ENCODE results near the gene OLAH. TPM values are rescaled to one million over a fixed set of nuclear protein-coding genes. Genes with fewer than 3 reads are reported as not detected.
A peak's percentile ranks its signal among the peaks of the same experiment; 100 is the strongest.

Gene OLAH
- total and polyA plus RNA-seq, 10 donors, result 0.80 to 17.5 (median 3.5) TPM; not detected in 1

DNA sequence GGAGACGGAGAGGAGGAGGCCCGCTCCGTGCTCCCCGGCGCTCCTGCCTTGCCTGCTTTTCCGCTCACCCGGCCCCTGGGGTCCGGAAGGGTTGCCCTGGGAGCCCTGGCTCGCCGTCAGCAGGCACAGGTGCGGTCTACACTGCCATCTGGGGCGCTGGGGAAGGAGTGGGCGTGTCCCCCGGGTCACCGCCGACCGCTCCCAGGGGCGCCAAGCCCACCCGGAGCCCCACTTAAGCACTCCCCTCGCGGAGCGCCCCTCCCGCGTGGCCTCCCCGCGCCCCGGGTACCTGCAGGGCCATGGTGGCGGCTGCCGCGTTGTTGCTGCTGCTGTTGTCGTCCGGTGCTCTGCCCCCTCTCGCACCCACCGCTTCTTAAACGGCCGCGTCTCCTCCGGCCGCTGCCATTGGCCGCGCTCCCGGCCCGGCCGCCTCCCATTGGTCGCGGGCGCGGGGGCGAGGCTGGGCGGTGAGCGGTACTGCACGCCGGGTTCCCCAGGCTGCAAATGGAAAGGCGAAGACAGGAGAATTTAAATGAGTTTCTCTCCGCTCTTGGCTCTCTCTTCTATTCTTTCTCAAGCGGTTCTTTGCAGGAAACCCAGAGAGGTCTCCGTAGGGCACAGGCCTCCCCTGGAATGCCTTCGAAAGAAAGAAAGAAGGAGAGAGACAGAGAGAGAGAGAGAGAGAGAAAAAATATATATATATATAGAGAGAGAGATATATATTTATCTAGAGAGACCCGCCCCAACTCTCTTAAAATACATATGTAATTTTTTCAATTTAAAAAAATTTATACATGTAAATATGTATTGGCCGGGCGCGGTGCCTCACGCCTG lies 44.9 kb downstream of the OLAH start, which contains the start of gene ACBD7:
Gene ACBD7, minus strand, starts transcription at position 349 of the 834 bp plus-strand sequence. Its CDS starts 48 bp downstream, at position 301.
- peaks cover 10 to 30% (median 13%) of the 10 kb centered on the region in 6 donors for H3K4me1 ChIP-seq
- intact Hi-C loops (cut with DNase I; ENCODE audit: low total_unique reads), result no loop called here
- WGBS, 5 donors, result 6 to 9% (median 7%) methylated on average over 44 to 63 of the region's 63 CpGs
- no peaks in the 10 kb centered on the region for H3K36me3 ChIP-seq
- peak within 1 kb of the TSS in 2 of 8 donors; percentile 9 to 46 for H3K27ac ChIP-seq
- TF ChIP-seq POLR2AphosphoS5 (IDR thresholded peaks at IDR 0.05) (peak; percentile 12 to 75 (median 72)), POLR2A (IDR thresholded peaks at IDR 0.05) (no peak)
- TF ChIP-seq, protein P1, sequence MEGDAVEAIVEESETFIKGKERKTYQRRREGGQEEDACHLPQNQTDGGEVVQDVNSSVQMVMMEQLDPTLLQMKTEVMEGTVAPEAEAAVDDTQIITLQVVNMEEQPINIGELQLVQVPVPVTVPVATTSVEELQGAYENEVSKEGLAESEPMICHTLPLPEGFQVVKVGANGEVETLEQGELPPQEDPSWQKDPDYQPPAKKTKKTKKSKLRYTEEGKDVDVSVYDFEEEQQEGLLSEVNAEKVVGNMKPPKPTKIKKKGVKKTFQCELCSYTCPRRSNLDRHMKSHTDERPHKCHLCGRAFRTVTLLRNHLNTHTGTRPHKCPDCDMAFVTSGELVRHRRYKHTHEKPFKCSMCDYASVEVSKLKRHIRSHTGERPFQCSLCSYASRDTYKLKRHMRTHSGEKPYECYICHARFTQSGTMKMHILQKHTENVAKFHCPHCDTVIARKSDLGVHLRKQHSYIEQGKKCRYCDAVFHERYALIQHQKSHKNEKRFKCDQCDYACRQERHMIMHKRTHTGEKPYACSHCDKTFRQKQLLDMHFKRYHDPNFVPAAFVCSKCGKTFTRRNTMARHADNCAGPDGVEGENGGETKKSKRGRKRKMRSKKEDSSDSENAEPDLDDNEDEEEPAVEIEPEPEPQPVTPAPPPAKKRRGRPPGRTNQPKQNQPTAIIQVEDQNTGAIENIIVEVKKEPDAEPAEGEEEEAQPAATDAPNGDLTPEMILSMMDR (IDR thresholded peaks at IDR 0.05 in 8 of 11, conservative IDR thresholded peaks at IDR 0.05 in 3 of 11), result peak; percentile 67 to 86 (median 81)
- no peaks in the 10 kb centered on the region for H3K9me3 ChIP-seq
- H3K27me3 ChIP-seq (replicated peaks in 1 of 7), result peaks cover 0 to 12% (median 0%) of the 10 kb centered on the region in 7 donors
- DNase-seq, result peak; percentile 93
- H3K4me3 ChIP-seq, result peak within 1 kb of the TSS; percentile 55 to 84 (median 62)

DNA sequence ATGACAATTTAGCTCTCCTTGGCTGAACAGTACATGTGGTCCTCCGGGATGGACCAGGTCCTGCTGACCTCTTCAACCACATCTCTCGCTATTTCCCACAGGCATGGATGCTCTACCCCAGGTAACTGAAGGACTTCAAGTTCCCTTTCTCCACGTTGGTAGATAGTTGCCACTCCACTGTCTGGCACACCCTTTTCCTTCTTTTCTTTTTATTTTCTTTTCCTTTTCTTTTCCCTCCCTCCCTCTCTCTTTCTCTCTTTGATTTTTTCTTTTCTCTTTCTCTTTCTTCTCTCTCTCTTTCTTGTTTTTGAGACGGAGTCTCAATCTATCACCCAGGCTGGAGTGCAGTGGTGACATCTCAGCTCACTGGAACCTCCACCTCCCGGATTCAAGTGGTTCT lies 47.7 kb downstream of the OLAH start:
- H3K27ac ChIP-seq, result no peak overlapping the region
- 81 to 92% (median 85%) methylated on average over 5 of the region's 5 CpGs for WGBS, 5 donors

DNA sequence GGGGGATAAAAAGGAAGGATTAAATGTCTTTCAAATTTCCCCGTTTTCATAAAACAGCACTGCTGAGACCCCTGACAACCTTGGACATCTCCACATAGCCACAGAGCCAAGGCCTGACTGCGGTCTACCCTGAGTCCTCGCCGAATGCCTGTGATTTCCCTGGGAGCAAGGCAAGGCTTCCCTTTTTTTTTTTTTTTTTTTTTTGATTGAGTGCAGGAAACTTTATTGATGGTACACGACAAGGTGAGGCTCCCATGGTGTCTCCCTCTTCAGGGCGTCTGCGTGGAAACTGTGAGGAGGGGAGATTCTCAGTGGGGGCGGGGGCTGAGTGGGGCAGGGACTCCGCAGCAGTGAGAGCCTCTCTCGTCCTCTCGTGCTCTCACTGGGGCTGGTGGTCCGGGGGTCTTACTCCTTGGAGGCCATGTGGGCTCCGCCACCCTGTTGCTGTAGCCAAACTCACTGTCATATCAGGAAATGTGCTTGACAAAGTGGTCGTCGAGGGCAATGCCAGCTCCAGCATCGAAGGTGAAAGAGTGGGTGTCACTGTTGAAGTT lies 49.2 kb downstream of the OLAH start:
- Histone ChIP-seq H3K4me3 (no peak overlapping the region), H3K27me3 (replicated peaks in 1 of 7) (peaks cover 0 to 12% (median 0%) of the 10 kb centered on the region in 7 donors), H3K4me1 (peaks cover 16 to 26% (median 23%) of the 10 kb centered on the region in 6 donors), H3K27ac (no peak overlapping the region), H3K9me3 (no peaks in the 10 kb centered on the region), H3K36me3 (no peaks in the 10 kb centered on the region)
- DNase-seq, result no peak
- intact Hi-C loops (cut with DNase I; ENCODE audit: low total_unique reads), result loop anchor here (10.0 kb wide), 1 partner anchor 138 kb away; the partner anchor contains the start of genes DCLRE1C and MEIG1
- 85 to 92% (median 87%) methylated on average over 13 to 16 of the region's 16 CpGs for WGBS, 5 donors
- TF ChIP-seq POLR2AphosphoS5 (IDR thresholded peaks at IDR 0.05) (no peak), POLR2A (IDR thresholded peaks at IDR 0.05) (no peak)
- TF ChIP-seq, protein P1 (IDR thresholded peaks at IDR 0.05 in 8 of 11, conservative IDR thresholded peaks at IDR 0.05 in 3 of 11), result no peak

More for the DNA sequence above, 47.7 kb downstream of the OLAH start:
- no peak for DNase-seq
- Histone ChIP-seq H3K4me1 (peaks cover 10 to 22% (median 17%) of the 10 kb centered on the region in 6 donors), H3K27me3 (replicated peaks in 1 of 7) (peaks cover 0 to 12% (median 0%) of the 10 kb centered on the region in 7 donors), H3K9me3 (no peaks in the 10 kb centered on the region), H3K36me3 (no peaks in the 10 kb centered on the region), H3K4me3 (no peak overlapping the region)
- intact Hi-C loops (cut with DNase I; ENCODE audit: low total_unique reads), result loop anchor here (10.0 kb wide), 1 partner anchor 137 kb away; the partner anchor contains the start of genes DCLRE1C and MEIG1
- no peak for TF ChIP-seq POLR2AphosphoS5 (IDR thresholded peaks at IDR 0.05)
- TF ChIP-seq, protein P1 (IDR thresholded peaks at IDR 0.05 in 8 of 11, conservative IDR thresholded peaks at IDR 0.05 in 3 of 11), result no peak
- TF ChIP-seq POLR2A (IDR thresholded peaks at IDR 0.05), result no peak

All from spleen (tissue), 11 donors.